ENCODE measurements around the gene LETM1. TPM values are rescaled to one million over a fixed set of nuclear protein-coding genes. Genes with fewer than 3 reads are reported as not detected.

LETM1 gene
- total and polyA plus RNA-seq, 2 of the 13 experiments (the other 11 are each of a cell fraction or from before 2014, with no cell fraction given): 9.7 to 41.6 TPM

- TF ChIP-seq, protein P1, sequence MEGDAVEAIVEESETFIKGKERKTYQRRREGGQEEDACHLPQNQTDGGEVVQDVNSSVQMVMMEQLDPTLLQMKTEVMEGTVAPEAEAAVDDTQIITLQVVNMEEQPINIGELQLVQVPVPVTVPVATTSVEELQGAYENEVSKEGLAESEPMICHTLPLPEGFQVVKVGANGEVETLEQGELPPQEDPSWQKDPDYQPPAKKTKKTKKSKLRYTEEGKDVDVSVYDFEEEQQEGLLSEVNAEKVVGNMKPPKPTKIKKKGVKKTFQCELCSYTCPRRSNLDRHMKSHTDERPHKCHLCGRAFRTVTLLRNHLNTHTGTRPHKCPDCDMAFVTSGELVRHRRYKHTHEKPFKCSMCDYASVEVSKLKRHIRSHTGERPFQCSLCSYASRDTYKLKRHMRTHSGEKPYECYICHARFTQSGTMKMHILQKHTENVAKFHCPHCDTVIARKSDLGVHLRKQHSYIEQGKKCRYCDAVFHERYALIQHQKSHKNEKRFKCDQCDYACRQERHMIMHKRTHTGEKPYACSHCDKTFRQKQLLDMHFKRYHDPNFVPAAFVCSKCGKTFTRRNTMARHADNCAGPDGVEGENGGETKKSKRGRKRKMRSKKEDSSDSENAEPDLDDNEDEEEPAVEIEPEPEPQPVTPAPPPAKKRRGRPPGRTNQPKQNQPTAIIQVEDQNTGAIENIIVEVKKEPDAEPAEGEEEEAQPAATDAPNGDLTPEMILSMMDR (CRISPR knock-in tag; IDR thresholded peaks at IDR 0.05): peak; percentile 71
- no peak for TF ChIP-seq RBFOX2 (IDR thresholded peaks at IDR 0.05; ENCODE audit: low read depth, low read length)
- 0 out of 2 replicates have a peak, but pooled peaks have one; percentile 1 for TF ChIP-seq MTA1 (CRISPR knock-in tag; IDR thresholded peaks at IDR 0.05; ENCODE audit: borderline replicate concordance)
- 0 out of 2 replicates have a peak, but pooled peaks have one; percentile 21 for TF ChIP-seq SIN3A (IDR thresholded peaks at IDR 0.05; ENCODE audit: borderline replicate concordance, low read depth, low read length)
- TF ChIP-seq ISL2 (CRISPR knock-in tag; IDR thresholded peaks at IDR 0.05): peak; percentile 22; the same call in 1 of the 2 replicates
- TF ChIP-seq MXD4 (CRISPR knock-in tag; IDR thresholded peaks at IDR 0.05): no peak
- no peak for TF ChIP-seq ZNF205 (CRISPR knock-in tag; IDR thresholded peaks at IDR 0.05)
- TF ChIP-seq TRIM24 (CRISPR knock-in tag; IDR thresholded peaks at IDR 0.05): no peak
- TF ChIP-seq ZNF253 (CRISPR knock-in tag; IDR thresholded peaks at IDR 0.05; ENCODE audit: borderline replicate concordance): no peak
- TF ChIP-seq ZNF777 (CRISPR knock-in tag; IDR thresholded peaks at IDR 0.05): 0 out of 2 replicates have a peak, but pooled peaks have one; percentile 26
- TF ChIP-seq ZNF251 (CRISPR knock-in tag; IDR thresholded peaks at IDR 0.05): no peak
- TF ChIP-seq GATAD2A (CRISPR knock-in tag; IDR thresholded peaks at IDR 0.05): 0 out of 2 replicates have a peak, but pooled peaks have one; percentile 32
- TF ChIP-seq, protein P2, sequence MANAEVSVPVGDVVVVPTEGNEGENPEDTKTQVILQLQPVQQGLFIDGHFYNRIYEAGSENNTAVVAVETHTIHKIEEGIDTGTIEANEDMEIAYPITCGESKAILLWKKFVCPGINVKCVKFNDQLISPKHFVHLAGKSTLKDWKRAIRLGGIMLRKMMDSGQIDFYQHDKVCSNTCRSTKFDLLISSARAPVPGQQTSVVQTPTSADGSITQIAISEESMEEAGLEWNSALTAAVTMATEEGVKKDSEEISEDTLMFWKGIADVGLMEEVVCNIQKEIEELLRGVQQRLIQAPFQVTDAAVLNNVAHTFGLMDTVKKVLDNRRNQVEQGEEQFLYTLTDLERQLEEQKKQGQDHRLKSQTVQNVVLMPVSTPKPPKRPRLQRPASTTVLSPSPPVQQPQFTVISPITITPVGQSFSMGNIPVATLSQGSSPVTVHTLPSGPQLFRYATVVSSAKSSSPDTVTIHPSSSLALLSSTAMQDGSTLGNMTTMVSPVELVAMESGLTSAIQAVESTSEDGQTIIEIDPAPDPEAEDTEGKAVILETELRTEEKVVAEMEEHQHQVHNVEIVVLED (CRISPR knock-in tag; IDR thresholded peaks at IDR 0.05; ENCODE audit: borderline replicate concordance): no peak
- TF ChIP-seq SNAPC2 (CRISPR knock-in tag; IDR thresholded peaks at IDR 0.05): no peak
- 0 out of 2 replicates have a peak, but pooled peaks have one; percentile 65 for TF ChIP-seq NAIF1 (CRISPR knock-in tag; IDR thresholded peaks at IDR 0.05; ENCODE audit: borderline replicate concordance)
- no peak for TF ChIP-seq ZNF646 (CRISPR knock-in tag; IDR thresholded peaks at IDR 0.05)
- TF ChIP-seq SETDB1 (CRISPR knock-in tag; IDR thresholded peaks at IDR 0.05; ENCODE audit: borderline replicate concordance): no peak
- 0 out of 2 replicates have a peak, but pooled peaks have one; percentile 20 for TF ChIP-seq POLR2AphosphoS5 (IDR thresholded peaks at IDR 0.05; ENCODE audit: low read depth, low read length)
Measured at GRCh38 chr4:1767770-1768366, 88.1 kb downstream of the LETM1 start (continued).
